SH-SY5Y (cell line): ENCODE data around the gene SPAG9.

Source experiments
- GATA2 ChIP-seq: IDR thresholded peaks from 2 replicates; pipeline ENCODE4 v1.6.1; 2011; ENCODE audit warnings: mild to moderate bottlenecking, low read depth, low read length
- GATA3 ChIP-seq: IDR thresholded peaks from 2 replicates; pipeline ENCODE4 v1.6.1; 2011; ENCODE audit warnings: low read depth, mild to moderate bottlenecking, low read length, moderate library complexity

- TF ChIP-seq GATA3 (no peak), GATA2 (no peak)
These were observed 56.5 kb downstream of the SPAG9 start for GRCh38 chr17:51064061-51064735.
